G401.6 (cell line): ENCODE data around the gene SMYD3.

Experiments
- FAIRE-seq: peaks from 2 replicates; lab custom pipeline; 2012; peaks lifted over from hg19 to GRCh38; lab: Jason Lieb, UNC

SMYD3 gene

GRCh38 chr1:246304484-246305259 is 202.4 kb downstream of the SMYD3 start:
- no peak for FAIRE-seq

GRCh38 chr1:246302711-246303317 is 204.3 kb downstream of the SMYD3 start:
- no peak for FAIRE-seq

GRCh38 chr1:246302251-246302625 is 204.8 kb downstream of the SMYD3 start:
- no peak for FAIRE-seq

- no peak for FAIRE-seq
These were observed 205.4 kb downstream of the SMYD3 start for GRCh38 chr1:246301553-246302250.

GRCh38 chr1:246300626-246301549 is 206.2 kb downstream of the SMYD3 start:
- FAIRE-seq = no peak

GRCh38 chr1:246297279-246298265 is 209.5 kb downstream of the SMYD3 start:
- no peak for FAIRE-seq

GRCh38 chr1:246295968-246296367 is 211.1 kb downstream of the SMYD3 start:
- FAIRE-seq = no peak

- no peak for FAIRE-seq
These were observed 211.7 kb downstream of the SMYD3 start for GRCh38 chr1:246295340-246295739.

GRCh38 chr1:246294263-246294662 is 212.8 kb downstream of the SMYD3 start:
- FAIRE-seq = no peak

GRCh38 chr1:246293366-246294121 is 213.5 kb downstream of the SMYD3 start:
- no peak for FAIRE-seq

GRCh38 chr1:246292571-246292970 is 214.5 kb downstream of the SMYD3 start:
- FAIRE-seq = no peak

- no peak for FAIRE-seq
These were observed 216.0 kb downstream of the SMYD3 start for GRCh38 chr1:246291127-246291526.

GRCh38 chr1:246283771-246284410 is 223.2 kb downstream of the SMYD3 start:
- no peak for FAIRE-seq

- FAIRE-seq = no peak
These were observed 225.4 kb downstream of the SMYD3 start for GRCh38 chr1:246281639-246282038.

- no peak for FAIRE-seq
These were observed 225.9 kb downstream of the SMYD3 start for GRCh38 chr1:246281195-246281594.

- FAIRE-seq = no peak
These were observed 226.5 kb downstream of the SMYD3 start for GRCh38 chr1:246280551-246280950.

GRCh38 chr1:246279402-246279801 is 227.7 kb downstream of the SMYD3 start:
- no peak for FAIRE-seq

- FAIRE-seq = no peak
These were observed 228.7 kb downstream of the SMYD3 start for GRCh38 chr1:246278371-246278770.

GRCh38 chr1:246275036-246275435 is 232.0 kb downstream of the SMYD3 start:
- no peak for FAIRE-seq

GRCh38 chr1:246274186-246274585 is 232.9 kb downstream of the SMYD3 start:
- no peak for FAIRE-seq
